ENCODE measurements around the gene CELF2. TPM values are rescaled to one million over a fixed set of nuclear protein-coding genes. Genes with fewer than 3 reads are reported as not detected.

Gene CELF2
- total RNA-seq, 4 donors from 2014 or later = 28.7 to 55.4 (median 35.0) TPM

- no peak for DNase-seq
- Histone ChIP-seq H3K4me3 (replicated peaks in 1 of 3) (no peak overlapping the region), H3K27ac (no peak overlapping the region), H3K27me3 (no peaks in the 10 kb centered on the region), H3K9me3 (no peaks in the 10 kb centered on the region), H3K4me1 (peaks cover 8 to 11% of the 10 kb centered on the region in 2 donors), H3K36me3 (no peaks in the 10 kb centered on the region)
- intact Hi-C loops (cut with DNase I) = no loop called here
- WGBS, 2 donors = 55% methylated on average over 11 of the region's 11 CpGs
- TF ChIP-seq POLR2A (IDR thresholded peaks at IDR 0.05) (no peak), CTCF (IDR thresholded peaks at IDR 0.05) (no peak)
Measured at GRCh38 chr10:11163780-11164550, 146.3 kb downstream of the CELF2 start.

- Histone ChIP-seq H3K36me3 (no peaks in the 10 kb centered on the region), H3K4me1 (peaks cover 8 to 11% of the 10 kb centered on the region in 2 donors), H3K9me3 (no peaks in the 10 kb centered on the region), H3K27ac (peak overlapping the region in 1 of 3 donors; percentile 47), H3K27me3 (no peaks in the 10 kb centered on the region), H3K4me3 (replicated peaks in 1 of 3) (no peak overlapping the region)
- intact Hi-C loops (cut with DNase I) = no loop called here
- no peak for TF ChIP-seq CTCF (IDR thresholded peaks at IDR 0.05)
- TF ChIP-seq POLR2A (IDR thresholded peaks at IDR 0.05) = no peak
- no peak for DNase-seq
- 0 to 6% methylated on average over 1 of the region's 1 CpG for WGBS, 2 donors
Measured at GRCh38 chr10:11164551-11164802, 146.8 kb downstream of the CELF2 start.

GRCh38 chr10:11164803-11165590, 147.3 kb downstream of the CELF2 start:
- Histone ChIP-seq H3K36me3 (no peaks in the 10 kb centered on the region), H3K4me1 (peaks cover 8 to 11% of the 10 kb centered on the region in 2 donors), H3K4me3 (replicated peaks in 1 of 3) (peak overlapping the region; percentile 0 to 41 (median 28)), H3K27me3 (no peaks in the 10 kb centered on the region), H3K27ac (peak overlapping the region in 2 of 3 donors; percentile 33 to 47), H3K9me3 (no peaks in the 10 kb centered on the region)
- 0 to 1% methylated on average over 34 to 38 of the region's 38 CpGs for WGBS, 2 donors
- DNase-seq = peak; percentile 54 to 57
- intact Hi-C loops (cut with DNase I) = no loop called here
- no peak for TF ChIP-seq CTCF (IDR thresholded peaks at IDR 0.05)
- TF ChIP-seq POLR2A (IDR thresholded peaks at IDR 0.05) = no peak

GRCh38 chr10:11165591-11166543, 148.2 kb downstream of the CELF2 start:
- peak overlapping the region; percentile 23 to 47 (median 33) for H3K27ac ChIP-seq
- H3K27me3 ChIP-seq = no peaks in the 10 kb centered on the region
- DNase-seq = peak; percentile 70 to 74
- no peak for TF ChIP-seq POLR2A (IDR thresholded peaks at IDR 0.05)
- peak in 5 of 6 experiments; percentile 18 to 58 (median 39) for TF ChIP-seq CTCF (IDR thresholded peaks at IDR 0.05)
- H3K4me3 ChIP-seq (replicated peaks in 1 of 3) = peak overlapping the region; percentile 0 to 41 (median 28)
- intact Hi-C loops (cut with DNase I) = no loop called here
- H3K9me3 ChIP-seq = no peaks in the 10 kb centered on the region
- no peaks in the 10 kb centered on the region for H3K36me3 ChIP-seq
- WGBS, 2 donors = 6 to 12% methylated on average over 19 to 31 of the region's 44 CpGs
- peaks cover 8 to 11% of the 10 kb centered on the region in 2 donors for H3K4me1 ChIP-seq

All from thyroid gland (tissue), 4 donors.